Measurements from ENCODE around the gene TXNDC16. TPM values are rescaled to one million over a fixed set of nuclear protein-coding genes. Genes with fewer than 3 reads are reported as not detected.

TXNDC16 gene
- total RNA-seq, 1 donor from 2014 or later: 22.6 TPM

- Mint-ChIP-seq H3K27me3 (ENCODE audit: insufficient read depth, low read depth) (no peaks in the 10 kb centered on the region), H3K4me3 (no peak overlapping the region), H3K9me3 (no peaks in the 10 kb centered on the region), H3K27ac (no peak overlapping the region), H3K4me1 (peaks cover 15% of the 10 kb centered on the region), H3K36me3 (no peaks in the 10 kb centered on the region)
- H3K4me2 ChIP-seq: no peak overlapping the region
- no peak overlapping the region for H3K27ac ChIP-seq
- H3K79me2 ChIP-seq (ENCODE audit: low read depth): peaks cover 26% of the 10 kb centered on the region
- TF ChIP-seq EZH2phosphoT487 (IDR thresholded peaks at IDR 0.05): no peak
- no peak for TF ChIP-seq EZH2 (IDR thresholded peaks at IDR 0.05)
- TF ChIP-seq CTCF (IDR thresholded peaks at IDR 0.05): no peak
- H3K4me1 ChIP-seq: peaks cover 6% of the 10 kb centered on the region
- no peak overlapping the region for H2AFZ ChIP-seq (replicated peaks)
- peaks cover 10% of the 10 kb centered on the region for H3F3A ChIP-seq (ENCODE audit: low read depth)
- H3K27me3 ChIP-seq: no peaks in the 10 kb centered on the region
- H3K4me3 ChIP-seq: no peak overlapping the region
- peaks cover 6% of the 10 kb centered on the region for H3K36me3 ChIP-seq
- no peak for DNase-seq (ENCODE audit: low spot score)
- no peaks in the 10 kb centered on the region for H4K20me1 ChIP-seq (ENCODE audit: low read depth)
- H3K9me3 ChIP-seq (ENCODE audit: low read depth): no peaks in the 10 kb centered on the region
- no peak overlapping the region for H3K9ac ChIP-seq
Measured at GRCh38 chr14:52546318-52546670, 6.0 kb downstream of the TXNDC16 start.

GRCh38 chr14:52545584-52546317, 6.6 kb downstream of the TXNDC16 start:
- no peak overlapping the region for H3K27ac Mint-ChIP-seq

GRCh38 chr14:52538623-52539022, 13.7 kb downstream of the TXNDC16 start:
- Histone ChIP-seq H3K4me2 (no peak overlapping the region), H3K79me2 (ENCODE audit: low read depth) (no peaks in the 10 kb centered on the region), H4K20me1 (ENCODE audit: low read depth) (no peaks in the 10 kb centered on the region), H2AFZ (replicated peaks) (no peak overlapping the region), H3K4me1 (no peaks in the 10 kb centered on the region), H3K27ac (no peak overlapping the region), H3K4me3 (no peak overlapping the region), H3K9me3 (ENCODE audit: low read depth) (no peaks in the 10 kb centered on the region), H3K9ac (no peak overlapping the region), H3K27me3 (no peaks in the 10 kb centered on the region), H3F3A (ENCODE audit: low read depth) (no peaks in the 10 kb centered on the region), H3K36me3 (peaks cover 10% of the 10 kb centered on the region)
- Mint-ChIP-seq H3K27me3 (ENCODE audit: insufficient read depth, low read depth) (no peaks in the 10 kb centered on the region), H3K4me3 (no peak overlapping the region), H3K27ac (no peak overlapping the region), H3K36me3 (peaks cover 4% of the 10 kb centered on the region), H3K4me1 (no peaks in the 10 kb centered on the region), H3K9me3 (no peaks in the 10 kb centered on the region)
- TF ChIP-seq EZH2 (IDR thresholded peaks at IDR 0.05) (no peak), EZH2phosphoT487 (IDR thresholded peaks at IDR 0.05) (no peak), CTCF (IDR thresholded peaks at IDR 0.05) (no peak)
- no peak for DNase-seq (ENCODE audit: low spot score)

More at GRCh38 chr14:52545584-52546317, 6.6 kb downstream of the TXNDC16 start:
- peaks cover 2% of the 10 kb centered on the region for H3K4me1 ChIP-seq
- H3K9me3 Mint-ChIP-seq: no peaks in the 10 kb centered on the region
- H2AFZ ChIP-seq (replicated peaks): no peak overlapping the region
- H3K4me1 Mint-ChIP-seq: peaks cover 10% of the 10 kb centered on the region
- no peaks in the 10 kb centered on the region for H3K9me3 ChIP-seq (ENCODE audit: low read depth)
- no peaks in the 10 kb centered on the region for H4K20me1 ChIP-seq (ENCODE audit: low read depth)
- H3K36me3 ChIP-seq: peaks cover 6% of the 10 kb centered on the region
- H3K27ac ChIP-seq: no peak overlapping the region
- H3K79me2 ChIP-seq (ENCODE audit: low read depth): peaks cover 23% of the 10 kb centered on the region
- DNase-seq (ENCODE audit: low spot score): no peak
- peaks cover 6% of the 10 kb centered on the region for H3F3A ChIP-seq (ENCODE audit: low read depth)
- H3K4me3 ChIP-seq: no peak overlapping the region
- H3K4me3 Mint-ChIP-seq: no peak overlapping the region
- TF ChIP-seq CTCF (IDR thresholded peaks at IDR 0.05) (no peak), EZH2phosphoT487 (IDR thresholded peaks at IDR 0.05) (no peak), EZH2 (IDR thresholded peaks at IDR 0.05) (no peak)
- no peak overlapping the region for H3K9ac ChIP-seq
- no peaks in the 10 kb centered on the region for H3K27me3 ChIP-seq
- H3K36me3 Mint-ChIP-seq: no peaks in the 10 kb centered on the region
- no peak overlapping the region for H3K4me2 ChIP-seq
- no peaks in the 10 kb centered on the region for H3K27me3 Mint-ChIP-seq (ENCODE audit: insufficient read depth, low read depth)

All from neural progenitor cell (in vitro differentiated cells).